Right lung (tissue), 5 donors: ENCODE data around the gene FADS1. TPM values are rescaled to one million over a fixed set of nuclear protein-coding genes. Genes with fewer than 3 reads are reported as not detected.

Experiments
- DNase-seq, 2 donors: peaks; one replicate each; pipeline ENCODE4 v3.0.0-alpha.2; 2013
- polyA plus RNA-seq, 5 donors: library from polyadenylated mRNA; unstranded; fragments of 120-200 nt; gene quantifications; one replicate each; pipeline versions ENCODE4 v1.2.1 to v1.2.3, GENCODE V29; 2013; ENCODE audit warnings: inconsistent platforms in 1 of 5, low replicate concordance in 1 of 5; ENCODE audit not compliant: insufficient read length in 5 of 5, insufficient read depth in 1 of 5

FADS1 gene
- polyA plus RNA-seq, 5 donors = 23.0 to 36.2 (median 29.4) TPM

GRCh38 chr11:61764606-61765260, 52.1 kb downstream of the FADS1 start:
- DNase-seq = no peak

GRCh38 chr11:61763930-61764605, 52.7 kb downstream of the FADS1 start:
- DNase-seq = no peak

- DNase-seq = no peak
Observed at GRCh38 chr11:61762798-61763197, 54.0 kb downstream of the FADS1 start.

- no peak for DNase-seq
Observed at GRCh38 chr11:61762223-61762615, 54.6 kb downstream of the FADS1 start.

GRCh38 chr11:61761440-61762222, 55.2 kb downstream of the FADS1 start:
- DNase-seq = no peak

GRCh38 chr11:61760946-61761345, 55.9 kb downstream of the FADS1 start:
- no peak for DNase-seq

- DNase-seq = no peak
Observed at GRCh38 chr11:61757213-61757862, 59.5 kb downstream of the FADS1 start.

GRCh38 chr11:61756452-61757212, 60.2 kb downstream of the FADS1 start:
- no peak for DNase-seq

GRCh38 chr11:61756147-61756451, 60.7 kb downstream of the FADS1 start:
- DNase-seq = no peak

- no peak for DNase-seq
Observed at GRCh38 chr11:61754534-61755482, 62.0 kb downstream of the FADS1 start.

GRCh38 chr11:61753672-61754071, 63.1 kb downstream of the FADS1 start:
- no peak for DNase-seq

- DNase-seq = no peak
Observed at GRCh38 chr11:61752925-61753521, 63.8 kb downstream of the FADS1 start.

- DNase-seq = no peak
Observed at GRCh38 chr11:61752117-61752924, 64.5 kb downstream of the FADS1 start, which contains the start of gene MYRF. TSS of gene MYRF (plus strand) at chr11:61752636. CDS start at chr11:61752745, 109 bp downstream.

- no peak for DNase-seq
Observed at GRCh38 chr11:61751384-61751783, 65.4 kb downstream of the FADS1 start.

- DNase-seq = no peak
Observed at GRCh38 chr11:61750631-61751273, 66.1 kb downstream of the FADS1 start.
